ENCODE measurements around the gene RAVER1. TPM values are rescaled to one million over a fixed set of nuclear protein-coding genes. Genes with fewer than 3 reads are reported as not detected.

The RAVER1 gene
- total and polyA plus RNA-seq, 2 of the 13 experiments (the other 11 are each of a cell fraction or from before 2014, with no cell fraction given) = 3.6 to 7.9 TPM

DNA sequence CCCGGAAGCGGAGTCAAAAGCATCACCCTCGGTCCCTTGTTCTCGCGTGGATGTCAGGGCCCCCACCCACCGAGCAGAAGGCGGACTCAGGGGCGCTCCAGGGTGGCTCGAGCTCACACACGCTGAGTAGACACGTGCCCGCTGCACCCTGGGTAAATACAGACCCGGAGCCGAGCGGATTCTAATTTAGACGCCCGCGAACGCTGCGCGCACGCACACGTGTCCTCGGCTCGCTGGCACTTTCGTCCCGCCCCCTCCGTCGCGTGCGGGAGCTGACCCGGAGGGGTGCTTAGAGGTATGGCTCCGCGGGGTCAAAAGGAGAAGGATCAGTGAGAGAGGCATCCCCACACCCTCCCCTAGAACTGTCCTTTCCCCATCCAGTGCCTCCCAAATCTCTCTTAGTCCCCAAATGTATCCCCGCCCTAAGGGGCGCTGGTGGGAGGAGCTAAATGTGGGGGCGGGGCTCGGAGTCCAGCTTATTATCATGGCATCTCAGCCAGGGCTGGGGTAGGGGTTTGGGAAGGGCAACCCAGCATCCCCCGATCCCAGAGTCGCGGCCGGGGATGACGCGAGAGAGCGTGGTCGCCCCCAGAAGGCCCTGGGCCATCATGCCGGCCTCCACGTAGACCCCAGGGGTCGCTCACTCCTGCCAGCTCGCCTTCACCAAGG, 44.0 kb downstream of the RAVER1 start (continued):
- TF ChIP-seq MED13 (CRISPR knock-in tag; IDR thresholded peaks at IDR 0.05) (no peak), AHR (CRISPR knock-in tag; IDR thresholded peaks at IDR 0.05) (no peak), ZNF274 (CRISPR knock-in tag; IDR thresholded peaks at IDR 0.05) (no peak; the same call in 1 of the 2 replicates), ZNF460 (CRISPR knock-in tag; IDR thresholded peaks at IDR 0.05; ENCODE audit: borderline replicate concordance) (no peak), CREB1 (IDR thresholded peaks at IDR 0.05) (no peak), CREB1 (CRISPR knock-in tag; IDR thresholded peaks at IDR 0.05) (no peak), ZNF672 (CRISPR knock-in tag; IDR thresholded peaks at IDR 0.05) (no peak), POLR2AphosphoS5 (IDR thresholded peaks at IDR 0.05; ENCODE audit: low read depth, low read length) (no peak), ZNF557 (CRISPR knock-in tag; IDR thresholded peaks at IDR 0.05) (no peak), ZNF775 (CRISPR knock-in tag; IDR thresholded peaks at IDR 0.05; ENCODE audit: borderline replicate concordance) (no peak), ZNF839 (CRISPR knock-in tag; IDR thresholded peaks at IDR 0.05; ENCODE audit: borderline replicate concordance) (no peak), HMG20A (CRISPR knock-in tag; IDR thresholded peaks at IDR 0.05; ENCODE audit: borderline replicate concordance) (no peak), NFKB2 (CRISPR knock-in tag; IDR thresholded peaks at IDR 0.05; ENCODE audit: borderline replicate concordance) (no peak), RFX1 (IDR thresholded peaks at IDR 0.05) (no peak), ZNF136 (CRISPR knock-in tag; IDR thresholded peaks at IDR 0.05; ENCODE audit: low read depth) (no peak; the same call in 1 of the 2 replicates), ZFP1 (CRISPR knock-in tag; IDR thresholded peaks at IDR 0.05) (no peak), EED (CRISPR knock-in tag; IDR thresholded peaks at IDR 0.05) (no peak), RFXANK (CRISPR knock-in tag; IDR thresholded peaks at IDR 0.05) (no peak), ZFP36L2 (CRISPR knock-in tag; IDR thresholded peaks at IDR 0.05) (no peak), NBN (conservative IDR thresholded peaks at IDR 0.05) (no peak), SP1 (IDR thresholded peaks at IDR 0.05) (no peak), SP1 (CRISPR knock-in tag; IDR thresholded peaks at IDR 0.05) (peak; percentile 43; the same call in 1 of the 2 replicates), SIN3B (IDR thresholded peaks at IDR 0.05; ENCODE audit: low read length) (no peak), ZNF749 (CRISPR knock-in tag; IDR thresholded peaks at IDR 0.05; ENCODE audit: borderline replicate concordance) (no peak)
- TF ChIP-seq, protein P1, sequence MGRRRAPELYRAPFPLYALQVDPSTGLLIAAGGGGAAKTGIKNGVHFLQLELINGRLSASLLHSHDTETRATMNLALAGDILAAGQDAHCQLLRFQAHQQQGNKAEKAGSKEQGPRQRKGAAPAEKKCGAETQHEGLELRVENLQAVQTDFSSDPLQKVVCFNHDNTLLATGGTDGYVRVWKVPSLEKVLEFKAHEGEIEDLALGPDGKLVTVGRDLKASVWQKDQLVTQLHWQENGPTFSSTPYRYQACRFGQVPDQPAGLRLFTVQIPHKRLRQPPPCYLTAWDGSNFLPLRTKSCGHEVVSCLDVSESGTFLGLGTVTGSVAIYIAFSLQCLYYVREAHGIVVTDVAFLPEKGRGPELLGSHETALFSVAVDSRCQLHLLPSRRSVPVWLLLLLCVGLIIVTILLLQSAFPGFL (CRISPR knock-in tag; IDR thresholded peaks at IDR 0.05) = no peak
- TF ChIP-seq, protein P2, sequence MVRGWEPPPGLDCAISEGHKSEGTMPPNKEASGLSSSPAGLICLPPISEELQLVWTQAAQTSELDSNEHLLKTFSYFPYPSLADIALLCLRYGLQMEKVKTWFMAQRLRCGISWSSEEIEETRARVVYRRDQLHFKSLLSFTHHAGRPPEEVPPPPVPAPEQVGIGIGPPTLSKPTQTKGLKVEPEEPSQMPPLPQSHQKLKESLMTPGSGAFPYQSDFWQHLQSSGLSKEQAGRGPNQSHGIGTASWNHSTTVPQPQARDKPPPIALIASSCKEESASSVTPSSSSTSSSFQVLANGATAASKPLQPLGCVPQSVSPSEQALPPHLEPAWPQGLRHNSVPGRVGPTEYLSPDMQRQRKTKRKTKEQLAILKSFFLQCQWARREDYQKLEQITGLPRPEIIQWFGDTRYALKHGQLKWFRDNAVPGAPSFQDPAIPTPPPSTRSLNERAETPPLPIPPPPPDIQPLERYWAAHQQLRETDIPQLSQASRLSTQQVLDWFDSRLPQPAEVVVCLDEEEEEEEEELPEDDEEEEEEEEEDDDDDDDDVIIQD (CRISPR knock-in tag; IDR thresholded peaks at IDR 0.05; ENCODE audit: low read depth) = no peak
- TF ChIP-seq, protein P3, sequence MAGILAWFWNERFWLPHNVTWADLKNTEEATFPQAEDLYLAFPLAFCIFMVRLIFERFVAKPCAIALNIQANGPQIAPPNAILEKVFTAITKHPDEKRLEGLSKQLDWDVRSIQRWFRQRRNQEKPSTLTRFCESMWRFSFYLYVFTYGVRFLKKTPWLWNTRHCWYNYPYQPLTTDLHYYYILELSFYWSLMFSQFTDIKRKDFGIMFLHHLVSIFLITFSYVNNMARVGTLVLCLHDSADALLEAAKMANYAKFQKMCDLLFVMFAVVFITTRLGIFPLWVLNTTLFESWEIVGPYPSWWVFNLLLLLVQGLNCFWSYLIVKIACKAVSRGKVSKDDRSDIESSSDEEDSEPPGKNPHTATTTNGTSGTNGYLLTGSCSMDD (CRISPR knock-in tag; IDR thresholded peaks at IDR 0.05) = no peak
- TF ChIP-seq, protein P4, sequence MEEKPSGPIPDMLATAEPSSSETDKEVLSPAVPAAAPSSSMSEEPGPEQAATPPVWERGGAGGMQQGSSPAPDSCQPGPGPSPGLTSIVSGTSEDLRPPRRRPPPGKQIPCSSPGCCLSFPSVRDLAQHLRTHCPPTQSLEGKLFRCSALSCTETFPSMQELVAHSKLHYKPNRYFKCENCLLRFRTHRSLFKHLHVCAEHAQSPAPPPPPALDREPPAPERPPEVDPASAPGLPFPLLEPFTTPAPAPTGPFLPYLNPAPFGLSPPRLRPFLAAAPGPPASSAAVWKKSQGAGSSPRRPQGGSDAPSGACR (CRISPR knock-in tag; IDR thresholded peaks at IDR 0.05) = no peak
- TF ChIP-seq, protein P5, sequence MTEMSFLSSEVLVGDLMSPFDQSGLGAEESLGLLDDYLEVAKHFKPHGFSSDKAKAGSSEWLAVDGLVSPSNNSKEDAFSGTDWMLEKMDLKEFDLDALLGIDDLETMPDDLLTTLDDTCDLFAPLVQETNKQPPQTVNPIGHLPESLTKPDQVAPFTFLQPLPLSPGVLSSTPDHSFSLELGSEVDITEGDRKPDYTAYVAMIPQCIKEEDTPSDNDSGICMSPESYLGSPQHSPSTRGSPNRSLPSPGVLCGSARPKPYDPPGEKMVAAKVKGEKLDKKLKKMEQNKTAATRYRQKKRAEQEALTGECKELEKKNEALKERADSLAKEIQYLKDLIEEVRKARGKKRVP (CRISPR knock-in tag; IDR thresholded peaks at IDR 0.05) = no peak
- TF ChIP-seq, protein P6, sequence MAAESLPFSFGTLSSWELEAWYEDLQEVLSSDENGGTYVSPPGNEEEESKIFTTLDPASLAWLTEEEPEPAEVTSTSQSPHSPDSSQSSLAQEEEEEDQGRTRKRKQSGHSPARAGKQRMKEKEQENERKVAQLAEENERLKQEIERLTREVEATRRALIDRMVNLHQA (CRISPR knock-in tag; IDR thresholded peaks at IDR 0.05) = no peak

Measured in HepG2 (cell line).